ENCODE results near the gene DVL1.
A peak's percentile ranks its signal among the peaks of the same experiment; 100 is the strongest.

DVL1 gene

DNA sequence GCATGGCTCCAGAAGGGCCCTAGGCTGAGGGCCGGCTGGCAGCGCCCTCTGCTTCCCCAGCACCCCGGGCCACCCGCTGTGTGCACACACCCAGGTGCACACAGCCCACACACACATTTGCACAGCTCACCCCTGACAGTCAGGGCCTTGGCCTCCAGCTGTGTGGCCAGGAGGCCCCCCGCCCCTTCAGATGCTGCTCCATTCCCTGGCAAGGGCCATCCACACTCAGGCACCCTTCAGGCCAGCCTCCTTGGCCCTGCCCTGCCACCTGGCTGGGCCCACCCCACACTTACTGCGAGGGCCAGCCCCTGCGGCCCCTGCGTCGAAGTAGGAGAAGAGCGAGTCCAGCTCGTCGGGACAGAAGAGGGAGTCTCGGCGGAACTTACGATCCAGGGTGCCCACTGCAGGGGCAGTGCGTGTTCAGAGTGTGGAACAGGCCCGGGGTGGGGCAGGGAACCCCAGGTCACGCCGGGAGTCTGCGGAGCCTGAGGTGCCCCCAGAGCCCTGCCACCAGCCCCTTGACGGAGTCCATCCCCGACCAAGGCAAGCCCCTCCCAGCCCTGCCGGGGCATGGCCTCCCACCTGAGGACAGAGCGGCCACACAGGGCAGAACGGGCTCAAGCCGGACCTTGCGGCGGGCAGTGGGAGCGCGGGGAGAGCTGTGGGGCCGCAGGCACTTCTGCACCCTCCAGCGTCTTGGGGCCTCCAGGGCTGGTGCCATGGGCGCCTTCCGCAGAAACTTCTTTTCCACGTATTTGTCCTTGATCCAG lies 53.9 kb downstream of the DVL1 start:
- no peak for DNase-seq

DNA sequence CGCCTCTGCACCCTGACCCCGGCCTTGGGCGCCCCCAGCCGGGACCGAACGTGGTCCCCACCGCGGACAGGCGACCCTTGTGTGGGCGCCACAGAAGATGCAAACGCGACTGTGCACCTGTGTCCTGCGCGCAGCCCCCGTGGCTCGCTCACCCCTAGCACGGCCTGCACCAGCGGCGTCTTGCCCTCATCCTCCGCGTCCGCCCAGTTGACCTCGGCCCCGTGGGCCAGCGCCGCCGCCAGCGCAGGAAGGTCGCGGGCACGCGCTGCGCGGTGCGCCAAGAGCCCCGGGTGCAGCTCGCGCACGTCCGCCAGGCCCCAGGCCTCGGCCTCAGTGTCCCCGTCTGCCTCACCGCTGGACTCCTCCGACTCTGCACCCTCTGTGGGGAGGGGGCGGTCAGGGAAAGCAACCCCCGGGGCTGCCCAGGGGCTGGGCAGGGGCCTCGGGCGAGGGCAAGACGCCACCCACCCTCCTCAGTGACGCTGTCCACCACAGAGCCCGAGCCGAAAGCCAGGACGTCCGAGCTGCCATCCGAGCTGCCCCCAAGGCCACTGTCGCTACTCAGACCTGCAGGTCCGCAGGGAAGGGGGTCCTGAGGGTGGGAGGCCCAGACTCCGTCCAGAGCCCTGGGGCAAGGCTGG lies 54.8 kb downstream of the DVL1 start:
- no peak for DNase-seq

DNA sequence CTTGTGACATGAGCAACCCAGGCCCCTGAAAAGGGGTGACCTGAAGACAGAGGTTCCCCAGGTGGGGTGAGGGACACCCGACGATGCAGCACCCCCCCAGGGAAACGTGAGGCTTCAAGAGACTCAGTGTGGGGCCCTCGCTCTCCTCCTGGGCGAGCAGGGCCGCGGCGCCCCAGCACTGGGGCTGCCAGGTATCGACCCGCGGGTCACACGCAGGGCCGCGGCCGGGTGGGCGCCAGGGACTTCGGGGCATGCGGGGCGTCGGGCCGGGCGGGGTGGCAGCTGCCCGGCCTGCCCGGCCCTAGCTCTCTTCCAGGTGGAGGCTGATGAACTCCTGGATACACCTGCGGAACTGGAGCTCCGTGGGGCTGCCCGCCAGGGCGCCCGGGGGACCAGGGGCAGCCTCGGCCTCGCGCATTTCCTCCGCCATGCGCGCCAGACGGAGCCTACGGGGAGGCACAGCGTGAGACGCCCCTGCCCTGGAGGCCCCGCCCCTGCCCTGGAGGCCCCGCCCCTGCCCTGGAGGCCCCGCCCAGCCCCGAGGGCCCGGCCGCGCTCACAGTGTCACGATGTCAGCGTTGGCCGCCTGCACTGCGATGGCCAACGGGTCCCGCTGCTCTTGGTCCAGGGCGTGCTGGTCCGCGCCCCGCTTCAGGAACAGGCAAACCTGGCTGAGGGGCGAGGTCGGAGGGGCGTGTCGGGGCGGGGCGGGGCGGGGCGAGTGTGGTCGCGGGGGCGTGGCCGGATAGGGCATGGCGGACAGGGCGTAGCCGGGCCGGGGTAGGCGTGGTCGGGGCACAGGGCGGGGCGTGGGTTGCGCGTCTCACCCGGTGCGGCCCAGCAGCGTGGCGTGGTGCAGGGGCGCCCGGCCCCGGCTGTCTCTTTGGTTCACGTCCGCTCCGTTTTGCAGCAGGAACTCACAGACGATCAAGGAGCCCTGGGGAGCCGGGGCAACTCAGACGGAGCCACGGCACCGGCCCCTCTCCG lies 55.7 kb downstream of the DVL1 start:
- DNase-seq: no peak

DNA sequence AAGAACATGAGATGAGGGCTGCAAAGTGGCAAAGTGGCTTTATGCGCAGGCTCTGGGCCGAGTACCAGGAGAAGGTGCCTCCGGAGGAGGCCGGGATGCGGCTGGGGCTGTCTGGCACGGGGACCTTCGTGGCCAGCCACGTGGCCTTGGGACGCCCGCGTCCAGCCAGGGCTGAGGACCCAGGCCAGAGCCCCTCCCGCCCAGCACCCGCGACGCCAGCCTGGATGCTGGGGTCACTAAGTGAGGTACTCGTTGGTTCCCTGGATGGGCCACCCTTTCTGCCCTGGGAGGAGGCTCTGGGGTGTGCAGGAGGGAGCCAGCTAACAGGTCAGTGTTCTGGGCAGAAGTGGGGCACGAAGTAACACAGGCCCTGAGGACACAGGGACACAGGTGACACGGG lies 56.4 kb downstream of the DVL1 start:
- DNase-seq: no peak

DNA sequence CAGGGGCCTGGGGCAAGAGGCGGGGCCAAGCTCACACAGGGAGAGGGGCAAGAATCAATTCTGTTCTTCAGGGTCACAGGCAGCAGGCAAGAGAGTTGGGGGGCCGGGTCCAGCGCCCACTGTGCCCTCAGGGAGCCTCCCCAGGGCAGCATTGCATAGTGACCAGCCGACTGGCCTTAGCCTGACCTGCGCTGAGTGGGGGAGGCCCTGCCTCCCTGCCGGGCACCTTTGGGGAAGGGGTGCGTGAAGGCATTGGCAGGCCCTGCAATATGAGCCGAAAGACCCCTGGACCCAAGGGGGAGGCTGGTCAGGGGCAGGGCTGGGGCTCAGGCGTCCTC lies 56.8 kb downstream of the DVL1 start:
- DNase-seq: no peak

DNA sequence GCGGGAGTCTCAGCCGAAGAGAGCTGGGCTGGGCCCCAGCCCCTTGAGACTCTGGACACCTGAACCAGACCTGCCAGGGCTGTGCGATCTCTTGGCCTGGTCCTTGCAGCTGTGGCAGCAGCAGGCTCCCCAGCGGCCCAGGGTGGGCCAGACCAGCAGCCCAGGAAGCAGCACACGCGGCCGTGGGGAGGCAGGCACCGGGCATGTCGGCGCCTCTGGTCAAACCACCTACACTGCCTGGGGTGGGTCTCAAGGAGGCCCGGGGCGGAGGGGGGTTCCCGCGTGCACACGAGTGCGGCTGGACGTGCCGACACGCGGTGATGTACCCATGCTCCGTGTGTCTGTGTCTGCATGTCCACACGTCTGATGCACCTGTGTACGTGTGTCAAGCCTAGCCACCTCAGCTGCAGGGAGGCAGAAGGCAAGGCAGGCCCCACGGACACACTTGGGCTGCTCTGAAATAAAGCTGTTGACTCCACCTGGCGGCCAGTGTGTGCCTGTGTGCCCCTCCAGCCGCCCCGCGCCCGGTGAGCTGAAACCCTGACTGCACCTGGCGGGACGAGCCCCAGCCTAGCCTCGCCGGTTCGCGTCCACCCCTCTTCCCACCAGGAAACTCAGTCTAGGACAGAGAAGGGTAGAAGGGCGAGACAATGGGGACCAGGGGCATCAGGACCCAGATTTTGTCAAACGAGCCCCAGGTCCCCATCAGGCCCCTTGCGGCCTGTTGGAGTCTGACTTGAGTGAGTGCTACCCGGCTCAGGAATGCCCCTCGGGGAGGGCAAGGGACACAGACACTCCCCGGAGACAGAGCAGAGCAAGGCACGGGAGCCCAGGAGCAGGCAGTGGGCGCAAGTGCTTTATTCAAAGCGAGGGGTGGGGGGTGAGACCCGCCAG lies 57.4 kb downstream of the DVL1 start:
- peak; percentile 72 to 75 for DNase-seq

DNA sequence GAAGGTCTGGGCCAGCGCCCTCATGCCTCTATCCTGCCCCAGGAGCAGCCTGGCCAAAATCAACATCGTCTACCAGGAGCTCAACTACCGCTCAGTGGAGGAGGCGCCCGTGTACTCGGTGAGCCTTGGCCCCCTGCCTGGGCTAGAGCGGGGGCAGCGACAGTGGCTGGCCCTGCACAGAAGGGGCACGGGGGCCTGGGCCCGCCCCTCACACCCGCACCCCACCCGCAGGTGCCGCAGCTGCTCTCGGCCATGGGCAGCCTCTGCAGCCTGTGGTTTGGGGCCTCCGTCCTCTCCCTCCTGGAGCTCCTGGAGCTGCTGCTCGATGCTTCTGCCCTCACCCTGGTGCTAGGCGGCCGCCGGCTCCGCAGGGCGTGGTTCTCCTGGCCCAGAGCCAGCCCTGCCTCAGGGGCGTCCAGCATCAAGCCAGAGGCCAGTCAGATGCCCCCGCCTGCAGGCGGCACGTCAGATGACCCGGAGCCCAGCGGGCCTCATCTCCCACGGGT lies 58.1 kb downstream of the DVL1 start:
- no peak for DNase-seq

DNA sequence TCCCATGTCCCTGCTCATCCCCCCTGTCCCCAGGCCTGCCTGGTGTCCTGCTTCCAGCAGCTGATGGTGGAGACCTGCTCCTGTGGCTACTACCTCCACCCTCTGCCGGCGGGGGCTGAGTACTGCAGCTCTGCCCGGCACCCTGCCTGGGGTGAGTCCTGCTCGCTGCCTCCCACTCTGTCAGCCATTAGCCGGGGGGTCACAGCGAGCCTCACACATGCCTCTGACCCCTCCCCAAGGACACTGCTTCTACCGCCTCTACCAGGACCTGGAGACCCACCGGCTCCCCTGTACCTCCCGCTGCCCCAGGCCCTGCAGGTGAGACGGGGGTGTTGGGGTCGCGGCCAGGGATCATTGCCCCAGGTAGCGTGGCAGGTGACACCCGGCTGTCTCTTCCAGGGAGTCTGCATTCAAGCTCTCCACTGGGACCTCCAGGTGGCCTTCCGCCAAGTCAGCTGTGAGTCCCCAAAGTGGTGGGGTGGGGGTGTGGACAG lies 58.9 kb downstream of the DVL1 start:
- DNase-seq: peak; percentile 57 to 60

DNA sequence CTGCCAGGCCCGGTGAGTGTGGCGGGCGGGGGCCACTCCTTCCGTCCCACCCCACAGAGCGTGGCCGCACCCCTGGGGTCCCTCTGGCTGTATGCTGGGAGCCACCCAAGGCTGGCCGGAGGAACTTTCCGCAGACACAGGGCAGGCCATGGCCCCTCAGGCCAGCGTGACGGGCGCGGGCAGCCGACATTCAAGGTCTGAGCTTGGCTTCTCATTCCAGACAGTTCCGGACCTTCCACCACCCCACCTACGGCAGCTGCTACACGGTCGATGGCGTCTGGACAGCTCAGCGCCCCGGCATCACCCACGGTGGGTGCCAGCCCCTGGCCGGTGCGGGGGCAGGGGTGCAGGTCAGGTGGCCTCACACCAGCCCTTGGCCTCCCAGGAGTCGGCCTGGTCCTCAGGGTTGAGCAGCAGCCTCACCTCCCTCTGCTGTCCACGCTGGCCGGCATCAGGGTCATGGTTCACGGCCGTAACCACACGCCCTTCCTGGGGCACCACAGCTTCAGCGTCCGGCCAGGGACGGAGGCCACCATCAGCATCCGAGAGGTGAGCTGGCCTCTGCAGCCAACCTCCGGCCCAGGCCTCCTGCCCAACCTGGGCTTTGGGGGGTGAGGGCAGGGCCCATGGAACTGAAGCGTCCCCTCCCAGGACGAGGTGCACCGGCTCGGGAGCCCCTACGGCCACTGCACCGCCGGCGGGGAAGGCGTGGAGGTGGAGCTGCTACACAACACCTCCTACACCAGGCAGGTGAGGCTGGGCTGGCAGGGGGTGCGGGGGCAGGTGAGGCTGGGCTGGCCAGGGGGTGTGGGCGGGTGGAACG lies 61.7 kb downstream of the DVL1 start:
- DNase-seq: no peak

DNA sequence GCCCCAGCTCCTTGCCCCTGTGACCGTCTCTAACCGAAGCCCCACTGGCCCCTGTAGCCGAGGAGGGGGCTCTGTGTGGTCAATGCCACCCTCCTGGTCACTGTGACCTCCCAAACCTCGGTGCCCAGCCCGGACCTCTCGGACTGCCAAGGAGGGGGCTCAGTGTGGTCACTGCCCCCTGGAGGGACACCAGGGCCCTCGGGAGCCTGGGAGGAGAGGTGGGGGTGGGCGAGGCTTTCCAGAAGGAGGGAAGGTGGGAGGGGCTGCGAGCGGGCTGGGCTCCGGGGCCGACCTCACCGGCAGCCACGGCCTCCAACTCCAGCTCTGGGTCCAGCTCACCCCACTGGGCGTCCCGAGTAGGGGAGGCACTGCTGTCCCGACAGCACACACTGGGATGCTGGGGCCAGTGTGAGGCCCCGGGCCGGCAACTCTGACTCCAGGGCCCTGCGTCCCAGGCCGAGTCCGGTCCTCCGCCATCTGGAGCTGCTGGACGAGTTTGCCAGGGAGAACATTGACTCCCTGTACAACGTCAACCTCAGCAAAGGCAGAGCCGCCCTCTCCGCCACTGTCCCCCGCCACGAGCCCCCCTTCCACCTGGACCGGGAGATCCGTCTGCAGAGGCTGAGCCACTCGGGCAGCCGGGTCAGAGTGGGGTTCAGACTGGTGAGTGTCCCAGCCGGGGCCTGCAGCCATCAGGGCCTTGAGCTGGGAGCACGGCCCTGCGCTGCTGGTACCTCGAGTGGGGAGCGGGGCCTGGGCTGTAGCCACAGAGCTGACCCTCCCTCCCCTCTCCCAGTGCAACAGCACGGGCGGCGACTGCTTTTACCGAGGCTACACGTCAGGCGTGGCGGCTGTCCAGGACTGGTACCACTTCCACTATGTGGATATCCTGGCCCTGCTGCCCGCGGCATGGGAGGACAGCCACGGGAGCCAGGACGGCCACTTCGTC lies 62.6 kb downstream of the DVL1 start:
- no peak for DNase-seq

DNA sequence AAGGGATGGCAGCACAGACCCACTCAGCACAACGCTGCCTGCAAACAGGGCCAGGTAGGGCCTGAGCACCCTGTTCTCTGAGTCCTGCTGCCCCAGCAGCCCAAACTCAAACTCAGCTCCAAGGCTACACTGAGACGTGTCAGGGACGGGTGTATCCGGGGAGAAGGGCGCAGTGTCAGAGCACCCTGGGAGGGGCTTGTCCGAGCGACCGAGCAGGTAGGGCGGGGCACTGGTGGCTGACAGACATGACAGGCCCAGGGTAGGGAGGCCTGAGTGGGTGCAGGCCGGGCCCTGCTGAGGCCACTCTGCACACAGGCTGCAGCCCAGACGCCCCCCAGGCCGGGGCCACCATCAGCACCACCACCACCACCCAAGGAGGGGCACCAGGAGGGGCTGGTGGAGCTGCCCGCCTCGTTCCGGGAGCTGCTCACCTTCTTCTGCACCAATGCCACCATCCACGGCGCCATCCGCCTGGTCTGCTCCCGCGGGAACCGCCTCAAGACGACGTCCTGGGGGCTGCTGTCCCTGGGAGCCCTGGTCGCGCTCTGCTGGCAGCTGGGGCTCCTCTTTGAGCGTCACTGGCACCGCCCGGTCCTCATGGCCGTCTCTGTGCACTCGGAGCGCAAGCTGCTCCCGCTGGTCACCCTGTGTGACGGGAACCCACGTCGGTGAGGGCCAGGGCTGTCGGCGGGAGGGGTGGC lies 63.5 kb downstream of the DVL1 start:
- no peak for DNase-seq

Data from activated CD4-positive, alpha-beta T cell treated with anti-CD3 and anti-CD28 coated beads for 4 hours (primary cell).